Transverse colon (tissue), 4 donors: ENCODE measurements around the gene MSH3.

Experiments
- CTCF ChIP-seq, 5 experiments: fragments of 200-600 bp in 3 of 5; fragments of 450-650 bp in 2 of 5; sonication (generic) in 3 of 5; IDR thresholded peaks; 1 replicate in 2 of 5; 2 replicates in 3 of 5; pipeline ENCODE4 v1.5.1; 2016 to 2017; ENCODE audit warnings: antibody characterized with exemption in 5 of 5, inconsistent platforms in 3 of 5, mild to moderate bottlenecking in 2 of 5, moderate library complexity in 1 of 5
- POLR2AphosphoS5 ChIP-seq, 3 donors: sonication (generic); formaldehyde crosslinking; IDR thresholded peaks; one replicate each; pipeline ENCODE4 v1.6.1; 2016; ENCODE audit warnings: antibody characterized with exemption in 3 of 3

- no peak for TF ChIP-seq CTCF (IDR thresholded peaks at IDR 0.05)
- TF ChIP-seq POLR2AphosphoS5 (IDR thresholded peaks at IDR 0.05) = no peak
These were observed 47.1 kb downstream of the MSH3 start for GRCh38 chr5:80701597-80701996.
